Fibroblast of peridontal ligament (primary cell): Measurements from ENCODE around the gene TMEM200C.
"Not testable (repeated sequence)": the region's sequence is repeated elsewhere in the genome, so short reads cannot be mapped to it uniquely, and the experiment has no call there.

ENCODE experiments used
- DNase-seq: peaks from one replicate; pipeline ENCODE4 v3.0.0-alpha.2; 2010; ENCODE audit errors: extremely low read depth

The TMEM200C gene

DNA sequence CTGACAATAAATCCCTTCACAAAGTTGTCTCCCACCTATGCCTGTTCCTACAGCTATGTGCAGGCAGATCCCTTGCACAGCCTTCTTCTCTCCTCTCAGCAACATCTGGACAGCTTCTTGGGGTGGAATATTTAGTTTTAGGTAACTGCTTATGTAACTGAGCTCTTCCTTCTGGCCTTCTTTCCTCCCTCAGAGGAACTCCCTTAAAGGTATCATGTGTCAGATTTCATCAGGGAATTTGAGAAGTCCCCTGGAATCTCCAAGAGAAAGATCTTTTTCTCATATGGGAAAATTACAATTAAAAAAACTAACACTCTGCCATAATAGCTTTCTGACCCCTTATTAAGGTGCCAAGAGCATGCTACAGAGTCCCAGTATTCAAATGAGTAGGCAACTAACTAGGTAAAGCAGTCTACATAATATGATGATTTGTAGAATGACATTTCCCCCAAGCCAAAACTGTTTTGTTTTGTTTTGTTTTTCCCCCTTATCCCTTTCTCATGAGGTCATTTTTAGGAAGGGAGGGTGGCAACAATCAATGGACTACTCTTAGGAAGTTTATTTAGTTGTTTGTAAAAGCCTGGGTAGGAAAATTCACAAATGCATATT, 2.4 kb downstream of the TMEM200C start:
- DNase-seq = no peak

DNA sequence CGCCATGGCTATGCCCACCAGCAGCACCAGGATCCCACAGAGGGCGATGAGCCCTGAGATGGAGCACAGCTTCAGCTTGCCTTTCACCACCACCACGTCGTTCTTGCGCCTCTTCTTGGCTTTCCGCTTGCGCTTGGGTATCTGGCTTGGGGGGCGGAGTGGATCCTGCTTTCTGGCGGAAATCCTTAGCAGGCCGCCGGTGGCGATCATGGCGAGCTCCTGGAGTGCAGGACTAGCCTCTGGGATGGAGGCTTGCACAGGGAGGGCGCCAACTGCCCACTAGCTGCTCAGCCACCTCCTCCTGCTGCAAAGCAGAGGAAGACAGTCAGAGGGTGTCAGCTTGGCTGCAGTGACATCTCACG, 3.5 kb downstream of the TMEM200C start:
- DNase-seq = no peak

DNA sequence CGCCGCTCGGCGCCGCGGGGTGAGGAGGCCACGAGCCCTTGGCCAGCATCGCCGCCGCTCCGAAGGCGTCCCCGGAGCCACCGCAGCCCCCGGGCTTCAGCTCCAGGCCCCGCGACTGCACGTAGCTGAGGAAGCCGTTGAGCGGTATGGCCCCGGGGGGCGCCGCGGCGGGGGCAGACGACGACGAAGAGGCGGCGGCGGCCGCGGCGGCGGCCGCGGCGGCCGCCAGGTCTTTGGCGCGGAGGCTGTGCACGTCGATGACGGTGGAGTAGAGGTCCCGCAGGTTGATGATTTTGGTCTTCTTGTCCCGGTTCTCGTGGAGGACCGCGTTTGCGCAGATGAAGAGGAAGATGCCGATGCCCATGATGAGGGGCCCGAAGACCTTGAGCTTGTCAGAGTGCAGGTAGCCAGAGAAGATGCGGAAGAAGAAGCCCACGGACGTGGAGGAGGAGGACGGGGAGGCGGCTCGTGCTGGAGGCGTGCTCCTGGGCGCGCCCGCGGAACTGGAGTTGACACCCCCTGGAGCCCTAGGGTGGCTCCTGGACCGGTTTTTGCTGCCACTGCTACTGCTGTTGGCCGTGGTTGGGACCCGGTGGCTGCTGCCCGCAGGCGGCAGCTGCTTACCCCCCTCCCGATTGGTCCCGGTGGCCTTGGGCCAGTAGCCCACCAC, 4.0 kb downstream of the TMEM200C start:
- no peak for DNase-seq

- no peak for DNase-seq
These were observed 4.8 kb downstream of the TMEM200C start for GRCh38 chr18:5890331-5891183.

DNA sequence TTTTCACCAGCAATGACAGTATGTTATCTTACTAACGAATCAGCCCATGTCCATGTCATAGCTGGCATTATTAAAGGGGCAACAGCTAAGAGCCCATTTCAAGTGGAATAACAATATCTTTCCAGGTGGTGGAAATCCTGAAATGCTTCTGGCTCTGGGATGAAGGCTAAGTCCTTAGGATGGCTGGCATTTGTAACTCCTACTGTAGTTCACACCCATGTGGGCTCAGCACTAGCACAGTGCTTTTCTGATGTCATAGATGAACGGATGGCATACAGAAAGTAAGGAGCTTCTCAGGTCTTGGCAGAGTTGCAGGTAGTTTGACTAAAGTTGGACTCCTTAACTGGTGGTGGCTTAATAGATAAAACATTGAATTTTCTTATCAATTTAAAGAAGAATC, 10.0 kb downstream of the TMEM200C start:
- DNase-seq = no peak

GRCh38 chr18:5884375-5884774, 10.9 kb downstream of the TMEM200C start:
- DNase-seq = no peak

DNA sequence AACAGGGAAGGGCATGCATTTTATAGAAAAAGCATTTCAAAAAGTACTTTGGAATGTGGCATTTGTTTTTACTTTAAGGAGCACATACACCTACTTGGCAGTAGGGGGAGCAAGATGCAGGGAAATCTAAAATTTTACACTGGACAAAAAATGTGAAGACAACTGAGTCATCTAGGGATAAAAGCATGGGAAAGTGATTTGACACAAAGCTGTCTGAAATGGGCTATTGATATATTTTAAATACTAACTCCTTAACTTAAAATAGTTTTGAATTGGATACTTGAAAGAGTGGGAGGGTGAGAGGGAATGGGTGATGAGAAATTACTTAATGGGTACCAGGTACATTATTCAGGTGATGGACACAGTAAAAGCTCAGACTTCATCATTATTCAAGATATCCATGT, 15.8 kb downstream of the TMEM200C start:
- DNase-seq = peak; percentile 70

GRCh38 chr18:5876891-5877290, 18.4 kb downstream of the TMEM200C start:
- DNase-seq = no peak

DNA sequence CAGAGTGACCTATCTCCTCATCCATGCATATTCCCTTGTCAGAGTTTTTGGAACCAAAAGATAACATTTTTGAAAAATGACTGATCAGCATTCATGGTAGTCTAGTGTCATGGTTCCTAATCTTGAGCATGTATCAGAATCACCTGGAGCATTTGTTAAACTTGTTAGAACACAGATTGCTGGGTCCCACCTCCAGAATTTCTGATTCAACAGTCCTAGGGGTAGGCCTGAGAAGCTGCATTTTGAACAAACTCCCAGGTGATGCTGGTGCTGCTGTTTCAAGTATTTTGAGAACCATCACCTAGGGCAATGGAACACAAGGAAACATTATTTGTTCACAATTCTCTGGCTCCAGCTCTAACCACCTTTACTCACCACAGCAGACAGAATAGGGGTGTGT, 21.0 kb downstream of the TMEM200C start:
- DNase-seq = no peak

DNA sequence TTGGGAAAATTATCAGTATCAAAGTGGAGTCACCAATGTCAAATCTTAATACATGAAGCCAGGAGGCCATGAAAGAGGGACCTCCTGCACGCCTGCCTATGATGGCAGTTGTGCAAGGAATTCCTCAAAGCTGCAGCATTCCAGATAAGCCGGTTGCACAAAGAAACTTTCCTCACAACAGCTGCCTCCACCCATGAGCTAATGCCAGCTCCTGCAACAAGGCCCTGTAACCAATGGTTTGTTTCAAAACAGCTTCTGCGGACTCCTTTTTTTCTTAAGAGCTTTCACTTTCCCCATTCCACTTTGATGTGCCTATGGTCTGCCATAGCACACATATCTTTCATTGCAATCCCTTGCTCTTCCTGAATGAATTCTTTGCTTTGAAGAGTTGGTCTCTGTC, 22.4 kb downstream of the TMEM200C start:
- DNase-seq = no peak

DNA sequence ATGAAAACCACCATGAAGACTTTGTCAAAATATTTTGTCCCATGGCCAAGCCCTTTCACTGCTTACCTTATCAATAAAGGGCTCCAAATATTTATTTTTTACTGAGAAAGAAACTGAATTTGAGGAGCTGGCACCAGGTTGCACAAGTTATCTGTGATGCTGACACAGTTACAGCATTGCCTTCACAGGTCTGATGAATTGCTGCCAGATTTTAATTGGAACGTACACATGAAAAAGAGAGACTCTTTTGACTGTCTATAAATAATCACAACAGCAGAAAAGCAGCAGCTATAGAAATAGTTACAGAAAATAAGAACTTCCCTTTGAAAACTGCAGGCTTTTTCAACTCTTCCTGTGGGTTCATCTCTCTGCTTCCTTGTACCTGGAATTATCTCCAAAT, 23.9 kb downstream of the TMEM200C start:
- DNase-seq = no peak

DNA sequence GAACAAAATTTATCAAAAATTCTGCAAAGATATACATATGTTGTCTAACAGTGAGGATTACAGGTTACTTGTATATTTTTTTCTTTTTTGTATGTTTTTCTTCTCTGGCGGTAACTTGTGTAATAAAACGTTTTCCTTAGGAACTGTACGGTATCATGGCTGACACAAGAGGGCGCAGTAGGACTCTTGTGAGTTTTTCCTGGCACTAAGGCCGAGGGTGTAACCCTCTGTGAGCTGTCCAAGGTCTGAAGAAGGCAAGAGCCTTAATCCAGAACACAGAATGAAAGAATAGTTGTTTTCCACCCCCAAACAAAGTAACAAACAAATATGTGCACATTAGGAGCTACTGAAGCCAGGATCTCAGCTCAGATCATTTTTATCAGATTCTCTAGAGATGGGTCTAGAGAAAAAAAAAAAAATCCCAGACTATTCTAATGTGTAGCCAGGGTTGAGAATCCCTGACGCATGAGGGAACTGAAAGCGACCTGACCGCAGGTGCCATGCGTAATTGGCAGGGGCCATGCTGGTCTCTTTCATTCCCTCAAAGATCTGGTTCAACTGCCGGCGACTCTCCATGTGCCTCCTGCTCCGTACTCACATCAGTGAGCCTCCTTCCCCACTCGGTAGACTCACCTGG, 27.0 kb downstream of the TMEM200C start:
- peak; percentile 89 for DNase-seq

DNA sequence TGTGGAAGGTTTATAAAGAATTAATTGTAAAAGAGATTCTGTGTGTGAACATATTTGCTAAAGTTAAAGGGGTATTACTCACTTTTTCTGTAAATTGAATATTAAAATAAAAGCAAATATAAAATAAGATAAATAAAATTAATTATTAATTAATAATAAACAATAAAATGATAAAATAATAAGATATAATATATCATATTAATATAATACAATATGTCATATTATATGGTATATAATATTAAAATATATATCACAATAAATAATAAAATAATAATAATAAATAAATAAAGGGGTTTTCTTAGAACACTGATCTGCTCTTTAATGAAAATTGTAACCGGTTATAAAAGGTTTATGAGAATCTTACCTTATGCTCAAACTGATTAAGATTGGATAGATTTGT, 29.8 kb downstream of the TMEM200C start:
- DNase-seq = no peak

DNA sequence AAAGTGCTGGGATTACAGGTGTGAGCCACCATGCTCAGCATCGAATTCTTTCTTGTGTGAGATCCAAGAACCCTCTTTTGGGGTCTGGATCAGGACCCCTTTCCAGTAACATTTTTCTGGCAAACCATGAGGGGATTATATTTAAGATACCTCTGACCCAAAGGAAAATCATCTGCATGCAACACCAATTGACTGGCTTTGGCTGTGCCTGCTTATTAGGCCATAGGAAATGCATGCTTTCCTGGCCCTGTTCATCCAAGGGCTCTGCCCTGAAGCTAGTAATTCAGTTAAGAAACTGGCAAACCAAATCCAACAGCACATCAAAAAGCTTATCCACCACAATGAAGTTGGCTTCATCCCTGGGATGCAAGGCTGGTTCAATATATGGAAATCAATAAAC, 33.2 kb downstream of the TMEM200C start:
- not testable (repeated sequence) for DNase-seq

- no peak for DNase-seq
These were observed 38.1 kb downstream of the TMEM200C start for GRCh38 chr18:5857180-5857579.

DNA sequence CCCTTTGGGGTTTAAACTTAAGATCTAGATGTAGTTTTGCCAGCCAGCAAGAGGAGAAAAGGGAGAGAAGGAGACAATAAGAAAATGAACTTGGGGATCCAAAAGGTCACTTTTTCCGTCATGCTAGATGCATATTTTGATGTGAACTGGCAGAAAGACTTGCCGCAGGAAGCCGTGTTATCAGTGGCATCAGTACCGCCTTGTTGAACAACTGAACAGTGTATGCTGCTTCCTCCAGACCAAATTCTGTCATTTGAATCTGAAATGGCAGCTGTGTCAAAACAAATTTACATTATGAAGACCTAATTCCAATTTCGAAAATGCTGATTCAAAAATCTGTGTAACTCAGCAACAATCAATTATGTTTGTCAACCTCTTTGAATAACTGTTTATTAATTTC, 42.1 kb downstream of the TMEM200C start:
- no peak for DNase-seq

DNA sequence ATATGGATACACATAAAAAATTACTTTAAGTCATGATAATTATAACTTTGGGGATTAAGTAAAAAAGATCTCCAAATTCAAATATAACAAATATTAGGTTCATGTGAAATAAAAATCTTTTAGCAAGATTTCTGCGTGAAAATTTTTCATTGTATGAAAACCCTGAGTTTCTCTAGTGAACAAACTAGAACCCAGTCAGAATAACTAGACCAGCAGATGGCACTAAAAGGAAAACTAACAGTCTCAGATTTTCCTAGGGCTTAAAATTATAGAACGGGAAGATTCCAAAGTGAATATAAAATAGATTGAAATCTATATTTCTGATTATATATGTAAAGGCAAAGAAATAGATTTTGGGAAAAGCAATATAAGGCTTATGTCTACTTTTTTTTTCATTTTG, 43.3 kb downstream of the TMEM200C start:
- peak; percentile 1 for DNase-seq

DNA sequence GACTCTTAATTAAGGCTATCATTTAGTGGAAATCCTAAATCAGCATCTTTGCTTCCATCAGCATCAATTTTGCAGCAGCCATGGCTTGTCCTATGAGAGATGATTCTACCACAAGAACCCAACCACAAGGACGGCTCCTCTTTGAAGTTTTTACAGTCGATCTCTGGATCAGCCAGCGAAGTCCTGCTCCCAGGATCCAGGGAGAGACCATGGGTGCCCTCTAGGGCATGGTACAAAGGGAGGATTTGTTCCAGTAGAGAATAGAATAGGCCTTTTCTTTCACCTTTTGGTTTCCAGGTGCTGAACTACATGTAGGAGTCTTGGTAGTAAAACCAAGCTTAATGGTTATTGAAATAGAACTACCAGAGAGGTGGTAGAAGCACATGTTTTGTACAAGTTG, 52.7 kb downstream of the TMEM200C start:
- no peak for DNase-seq

- peak; percentile 3 for DNase-seq
These were observed 53.8 kb downstream of the TMEM200C start for GRCh38 chr18:5841518-5841917.

- DNase-seq = no peak
These were observed 54.8 kb downstream of the TMEM200C start for GRCh38 chr18:5840547-5840946.

DNA sequence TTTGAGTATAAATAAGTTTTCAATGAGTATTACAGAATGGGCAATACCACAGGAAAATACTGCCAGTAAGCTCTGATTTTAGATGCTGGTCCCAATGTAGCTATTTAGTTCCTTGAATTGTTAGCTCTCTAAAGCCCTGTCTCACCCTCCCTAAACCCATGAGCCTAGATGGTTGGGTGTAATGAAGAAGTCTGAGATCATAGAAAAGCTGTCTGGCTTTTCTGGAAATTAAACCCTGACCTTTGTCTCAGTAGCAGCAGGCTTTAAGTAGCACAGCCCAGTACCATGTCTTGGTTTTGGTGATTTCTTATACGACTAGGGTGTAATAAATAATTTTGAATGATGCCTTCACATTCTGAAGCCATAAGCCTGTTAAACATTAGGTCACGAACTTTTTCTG, 55.3 kb downstream of the TMEM200C start:
- DNase-seq = no peak

GRCh38 chr18:5839102-5839501, 56.2 kb downstream of the TMEM200C start:
- no peak for DNase-seq
